PC-9 (cell line): ENCODE measurements around the gene MARS2.

Source experiments
- CTCF ChIP-seq: fragments of 200-600 bp; sonication (generic); conservative IDR thresholded peaks from 2 replicates; pipeline ENCODE4 v1.6.1; 2017; ENCODE audit warnings: mixed run types, antibody characterized with exemption, mild to moderate bottlenecking, moderate library complexity
- EZH2 ChIP-seq: fragments of 200-600 bp; sonication (generic); IDR thresholded peaks from 2 replicates; pipeline ENCODE4 v1.8.0; 2017; ENCODE audit warnings: antibody characterized with exemption, low read depth

GRCh38 chr2:197669077-197669476 is 36.1 kb upstream of the MARS2 start:
- TF ChIP-seq CTCF = no peak
- no peak for TF ChIP-seq EZH2
